Osteocyte (in vitro differentiated cells): Measurements from ENCODE around the gene HERC3. TPM values are rescaled to one million over a fixed set of nuclear protein-coding genes. Genes with fewer than 3 reads are reported as not detected.

ENCODE experiments used
- DNase-seq: peaks from one replicate; pipeline ENCODE4 v3.0.0; 2021; ENCODE audit warnings: mixed read lengths; ENCODE audit not compliant: unreplicated experiment; ENCODE audit errors: extremely low spot score
- H3K27ac Mint-ChIP-seq: one replicate; pipeline ENCODE4 v1.8.0; 2021; ENCODE audit warnings: mild to moderate bottlenecking, mixed read lengths; ENCODE audit not compliant: unreplicated experiment
- H3K27me3 Mint-ChIP-seq: one replicate; pipeline ENCODE4 v1.8.0; 2021; ENCODE audit warnings: mixed read lengths; ENCODE audit not compliant: unreplicated experiment
- H3K36me3 Mint-ChIP-seq: one replicate; pipeline ENCODE4 v1.8.0; 2021; ENCODE audit warnings: mixed read lengths; ENCODE audit not compliant: unreplicated experiment
- H3K4me1 Mint-ChIP-seq: one replicate; pipeline ENCODE4 v1.8.0; 2021; ENCODE audit warnings: mixed read lengths; ENCODE audit not compliant: unreplicated experiment
- H3K4me3 Mint-ChIP-seq: one replicate; pipeline ENCODE4 v1.8.0; 2021; ENCODE audit warnings: mild to moderate bottlenecking, moderate library complexity, mixed read lengths; ENCODE audit not compliant: unreplicated experiment
- H3K9me3 Mint-ChIP-seq: one replicate; pipeline ENCODE4 v1.8.0; 2021; ENCODE audit warnings: mixed read lengths; ENCODE audit not compliant: unreplicated experiment
- total RNA-seq: library from RNA; stranded (reverse); gene quantifications from 2 replicates; pipeline ENCODE4 v1.2.1, GENCODE V29; 2021
- TF ChIP-seq, protein P1 (sequence below): fragments of 200-600 bp; sonication (generic); IDR thresholded peaks from 2 replicates; pipeline ENCODE4 v1.5.0; 2021; ENCODE audit warnings: antibody characterized with exemption, mild to moderate bottlenecking, moderate library complexity

The HERC3 gene
- total RNA-seq, 1 donor from 2014 or later = 15.4 TPM

DNA sequence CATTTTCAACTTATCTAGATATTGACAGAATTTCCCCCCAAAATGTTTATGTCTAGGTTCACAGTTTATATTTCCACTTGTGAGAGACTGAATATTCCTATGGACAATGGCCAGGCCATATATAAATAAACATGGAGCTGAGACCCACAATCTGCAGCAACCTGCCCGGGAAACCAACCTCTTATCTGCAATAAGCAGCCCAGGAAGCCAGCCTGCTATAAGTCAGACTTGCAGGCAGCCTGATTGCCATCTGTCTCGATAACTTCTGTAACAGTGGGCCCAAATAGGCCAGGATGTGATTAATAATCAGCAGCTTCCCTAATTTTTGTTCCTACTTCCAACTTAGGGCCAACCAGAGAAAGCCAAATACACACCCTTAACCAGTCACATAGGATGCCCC, 110.5 kb downstream of the HERC3 start:
- Mint-ChIP-seq H3K4me3 (no peak overlapping the region), H3K27ac (no peak overlapping the region), H3K9me3 (no peaks in the 10 kb centered on the region), H3K27me3 (no peaks in the 10 kb centered on the region), H3K4me1 (peaks cover 15% of the 10 kb centered on the region), H3K36me3 (peaks cover 7% of the 10 kb centered on the region)
- DNase-seq = no peak
- TF ChIP-seq, protein P1, sequence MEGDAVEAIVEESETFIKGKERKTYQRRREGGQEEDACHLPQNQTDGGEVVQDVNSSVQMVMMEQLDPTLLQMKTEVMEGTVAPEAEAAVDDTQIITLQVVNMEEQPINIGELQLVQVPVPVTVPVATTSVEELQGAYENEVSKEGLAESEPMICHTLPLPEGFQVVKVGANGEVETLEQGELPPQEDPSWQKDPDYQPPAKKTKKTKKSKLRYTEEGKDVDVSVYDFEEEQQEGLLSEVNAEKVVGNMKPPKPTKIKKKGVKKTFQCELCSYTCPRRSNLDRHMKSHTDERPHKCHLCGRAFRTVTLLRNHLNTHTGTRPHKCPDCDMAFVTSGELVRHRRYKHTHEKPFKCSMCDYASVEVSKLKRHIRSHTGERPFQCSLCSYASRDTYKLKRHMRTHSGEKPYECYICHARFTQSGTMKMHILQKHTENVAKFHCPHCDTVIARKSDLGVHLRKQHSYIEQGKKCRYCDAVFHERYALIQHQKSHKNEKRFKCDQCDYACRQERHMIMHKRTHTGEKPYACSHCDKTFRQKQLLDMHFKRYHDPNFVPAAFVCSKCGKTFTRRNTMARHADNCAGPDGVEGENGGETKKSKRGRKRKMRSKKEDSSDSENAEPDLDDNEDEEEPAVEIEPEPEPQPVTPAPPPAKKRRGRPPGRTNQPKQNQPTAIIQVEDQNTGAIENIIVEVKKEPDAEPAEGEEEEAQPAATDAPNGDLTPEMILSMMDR = no peak

DNA sequence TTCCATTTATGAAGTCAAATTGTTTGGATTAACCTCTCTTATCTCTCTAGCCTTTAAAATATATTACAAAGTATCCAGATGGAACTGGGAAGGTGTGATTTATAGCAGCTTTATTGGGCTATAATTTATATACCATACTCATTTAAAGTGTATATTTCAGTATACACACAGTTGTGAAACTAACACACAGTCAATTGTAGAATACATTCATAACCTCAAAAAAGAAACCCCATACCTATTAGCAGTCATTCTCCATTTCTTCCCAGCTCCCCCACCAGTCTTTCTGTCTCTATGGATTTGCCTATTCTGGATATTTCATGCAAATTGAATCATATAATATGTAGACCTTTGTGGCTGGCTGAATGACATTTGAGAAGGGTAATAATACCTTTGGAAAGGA, 112.9 kb downstream of the HERC3 start:
- Mint-ChIP-seq H3K4me1 (peaks cover 14% of the 10 kb centered on the region), H3K27me3 (no peaks in the 10 kb centered on the region), H3K9me3 (no peaks in the 10 kb centered on the region), H3K4me3 (no peak overlapping the region), H3K36me3 (peaks cover 12% of the 10 kb centered on the region), H3K27ac (no peak overlapping the region)
- DNase-seq = no peak
- TF ChIP-seq, protein P1 = no peak

DNA sequence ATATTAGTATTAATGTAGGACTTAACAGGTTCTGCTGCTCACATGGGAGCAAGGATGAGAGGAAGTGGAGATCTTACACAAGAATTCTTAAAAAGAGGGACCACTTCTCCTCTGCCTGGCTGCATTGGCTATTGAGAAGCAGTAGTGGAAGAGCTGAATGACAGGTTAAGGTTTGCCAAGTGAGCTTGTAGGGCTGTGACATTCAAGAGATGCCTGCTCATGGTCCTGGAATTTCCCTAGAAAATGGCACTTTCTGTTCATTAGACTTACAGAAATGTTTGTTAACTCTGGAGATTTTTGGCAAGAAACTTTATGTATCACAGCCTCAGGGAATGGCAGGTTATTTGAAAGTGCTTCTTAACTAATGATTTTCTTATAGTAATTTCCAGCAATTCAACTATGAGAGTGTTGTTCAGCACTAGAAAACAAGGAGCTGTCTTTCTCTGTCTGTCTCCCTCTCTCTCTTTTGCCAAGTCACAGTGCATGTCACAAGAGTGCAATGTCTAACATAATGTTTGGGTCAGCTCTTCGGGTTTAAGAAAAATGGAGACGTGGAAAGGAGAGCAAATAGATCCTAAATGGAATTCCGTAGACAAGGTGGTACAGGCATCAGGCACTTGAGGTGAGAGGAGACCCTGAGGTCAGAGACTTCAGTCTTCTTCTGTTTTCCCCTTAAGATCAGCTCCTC, 113.7 kb downstream of the HERC3 start:
- Mint-ChIP-seq H3K27ac (no peak overlapping the region), H3K4me1 (peaks cover 14% of the 10 kb centered on the region), H3K4me3 (no peak overlapping the region), H3K9me3 (no peaks in the 10 kb centered on the region), H3K27me3 (no peaks in the 10 kb centered on the region), H3K36me3 (peaks cover 12% of the 10 kb centered on the region)
- DNase-seq = no peak
- TF ChIP-seq, protein P1 = no peak

DNA sequence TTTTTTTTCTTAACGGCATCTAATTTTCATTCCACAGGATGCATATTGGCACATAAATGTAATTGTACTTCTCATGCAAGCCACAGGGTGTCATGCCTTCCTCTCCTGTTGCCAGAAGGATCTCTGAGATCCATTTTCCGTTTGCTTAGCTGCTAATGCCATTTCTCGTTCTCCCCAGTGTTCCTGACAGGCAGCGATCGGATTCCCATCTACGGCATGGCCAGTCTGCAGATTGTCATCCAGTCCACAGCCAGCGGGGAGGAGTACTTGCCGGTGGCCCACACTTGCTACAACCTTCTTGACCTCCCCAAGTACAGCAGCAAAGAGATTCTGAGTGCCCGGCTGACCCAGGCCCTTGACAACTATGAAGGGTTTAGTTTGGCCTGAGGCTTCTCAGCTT, 114.3 kb downstream of the HERC3 start:
- TF ChIP-seq, protein P1 = peak; percentile 77
- peaks cover 14% of the 10 kb centered on the region for H3K4me1 Mint-ChIP-seq
- DNase-seq = no peak
- H3K4me3 Mint-ChIP-seq = peak overlapping the region; percentile 12
- H3K9me3 Mint-ChIP-seq = no peaks in the 10 kb centered on the region
- peak overlapping the region; percentile 23 for H3K27ac Mint-ChIP-seq
- H3K36me3 Mint-ChIP-seq = peaks cover 12% of the 10 kb centered on the region
- H3K27me3 Mint-ChIP-seq = no peaks in the 10 kb centered on the region

DNA sequence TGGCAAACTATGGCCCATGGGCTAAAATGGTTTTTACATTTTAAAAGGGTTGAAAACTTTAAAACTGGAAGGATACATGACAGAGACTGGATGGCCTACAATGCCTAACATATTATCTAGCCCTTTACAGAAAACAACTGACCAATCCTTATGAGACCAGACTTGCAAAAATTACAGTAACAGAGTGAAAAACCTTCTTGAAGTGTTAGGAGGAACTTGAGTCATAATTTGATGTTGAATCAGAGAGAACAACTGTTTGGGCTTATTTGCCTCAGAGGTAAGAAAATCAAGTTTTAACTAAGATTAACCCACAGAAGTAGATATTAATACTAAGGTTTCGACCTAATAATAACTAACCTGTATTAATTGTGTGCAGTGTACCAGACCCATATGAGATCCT, 117.7 kb downstream of the HERC3 start:
- H3K36me3 Mint-ChIP-seq = peaks cover 29% of the 10 kb centered on the region
- H3K4me3 Mint-ChIP-seq = no peak overlapping the region
- H3K27me3 Mint-ChIP-seq = no peaks in the 10 kb centered on the region
- peaks cover 21% of the 10 kb centered on the region for H3K9me3 Mint-ChIP-seq
- H3K27ac Mint-ChIP-seq = no peak overlapping the region
- TF ChIP-seq, protein P1 = no peak
- H3K4me1 Mint-ChIP-seq = peaks cover 14% of the 10 kb centered on the region
- DNase-seq = no peak
